Left lung (tissue), 10 donors: ENCODE data around the gene PEX12. TPM values are rescaled to one million over a fixed set of nuclear protein-coding genes. Genes with fewer than 3 reads are reported as not detected.
A peak's percentile ranks its signal among the peaks of the same experiment; 100 is the strongest.
"Not testable (repeated sequence)": the region's sequence is repeated elsewhere in the genome, so short reads cannot be mapped to it uniquely, and the experiment has no call there.

Experiments used
- ATAC-seq: fragments of 200-7000 bp; cut with Tn5 transposase; one replicate; pipeline ENCODE4 v1.9.1; 2020; ENCODE audit warnings: moderate library complexity
- DNase-seq, 4 donors: peaks; one replicate each; pipeline ENCODE4 v3.0.0-alpha.2; 2013 to 2020
- H3K27ac ChIP-seq, 2 donors: fragments of 200-600 bp; sonication (generic) in 1 of 2; one replicate each; pipeline versions ENCODE4 v1.5.0 to v1.8.0; 2020 to 2021
- H3K27me3 ChIP-seq, 2 donors: fragments of 200-600 bp; sonication (generic) in 1 of 2; one replicate each; pipeline versions ENCODE4 v1.5.0 to v1.8.0; 2020 to 2021
- H3K36me3 ChIP-seq, 2 donors: fragments of 200-600 bp; sonication (generic) in 1 of 2; one replicate each; pipeline versions ENCODE4 v1.5.0 to v1.8.0; 2020 to 2021
- H3K4me1 ChIP-seq, 2 donors: fragments of 200-600 bp; one replicate each; pipeline ENCODE4 v1.8.0; 2021
- H3K4me3 ChIP-seq, 2 donors: fragments of 200-600 bp; sonication (generic) in 1 of 2; one replicate each; pipeline versions ENCODE4 v1.5.0 to v1.8.0; 2020 to 2021; ENCODE audit warnings: mild to moderate bottlenecking in 1 of 2
- H3K9me3 ChIP-seq, 2 donors: fragments of 200-600 bp; sonication (generic) in 1 of 2; one replicate each; pipeline versions ENCODE4 v1.5.0 to v1.8.0; 2020 to 2021
- CTCF ChIP-seq, 2 donors: fragments of 200-600 bp; sonication (generic) in 1 of 2; IDR thresholded peaks; one replicate each; pipeline versions ENCODE4 v1.5.0 to v1.8.0; 2021; ENCODE audit warnings: antibody characterized with exemption in 2 of 2
- intact Hi-C, 2 donors: fragments of 100-400 bp; cut with DNase I; formaldehyde crosslinking; loops; one replicate each; pipeline versions ENCODE4 v1.11.2 to v1.14.2; 2022
- polyA plus RNA-seq, 6 donors: library from polyadenylated mRNA; unstranded; fragments of 120-200 nt; gene quantifications; one replicate each; pipeline ENCODE4 v1.2.1, GENCODE V29; 2013; ENCODE audit not compliant: insufficient read length in 6 of 6
- total RNA-seq, 2 donors: library from RNA; stranded (reverse); fragmentation: NEBNext Ultra II Directional; extraction: Animal tissue kit (Norgen Biotek cat#: 25700); gene quantifications; one replicate each; pipeline ENCODE4 v1.2.1, GENCODE V29; 2021
- donor health status: DM: no; HTN: yes; CAD: no.
- donor health status: DM: no; HTN: no; CAD: no.

Gene PEX12
- total and polyA plus RNA-seq, 8 donors = 5.9 to 10.6 (median 9.1) TPM

DNA sequence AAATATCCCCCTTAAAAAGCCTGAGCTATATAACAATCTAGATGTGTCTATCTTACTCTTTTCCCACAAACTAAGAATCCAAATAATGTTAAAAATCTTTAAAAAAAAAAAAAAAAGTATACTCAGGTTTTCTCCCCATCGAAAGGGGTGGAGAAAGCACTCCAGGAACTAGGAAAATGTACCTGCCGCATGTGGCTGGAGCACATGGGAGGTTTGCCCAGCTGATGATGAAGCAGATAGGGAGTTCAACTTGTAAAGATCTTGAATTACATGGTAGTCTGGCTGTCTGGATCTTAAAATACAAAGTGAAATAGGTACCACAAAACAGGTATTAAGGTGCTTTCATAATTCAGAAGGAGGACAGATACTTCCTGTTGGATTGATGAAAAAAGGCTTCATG, 9.0 kb downstream of the PEX12 start:
- H3K36me3 ChIP-seq = peaks cover 0 to 13% of the 10 kb centered on the region in 2 donors
- no peaks in the 10 kb centered on the region for H3K27me3 ChIP-seq
- intact Hi-C loops = no loop called here
- ATAC-seq = no peak
- no peak for DNase-seq
- TF ChIP-seq CTCF (IDR thresholded peaks at IDR 0.05) = no peak
- H3K4me1 ChIP-seq = peaks cover 8 to 29% of the 10 kb centered on the region in 2 donors
- H3K9me3 ChIP-seq = no peaks in the 10 kb centered on the region
- no peak overlapping the region for H3K4me3 ChIP-seq
- no peak overlapping the region for H3K27ac ChIP-seq

DNA sequence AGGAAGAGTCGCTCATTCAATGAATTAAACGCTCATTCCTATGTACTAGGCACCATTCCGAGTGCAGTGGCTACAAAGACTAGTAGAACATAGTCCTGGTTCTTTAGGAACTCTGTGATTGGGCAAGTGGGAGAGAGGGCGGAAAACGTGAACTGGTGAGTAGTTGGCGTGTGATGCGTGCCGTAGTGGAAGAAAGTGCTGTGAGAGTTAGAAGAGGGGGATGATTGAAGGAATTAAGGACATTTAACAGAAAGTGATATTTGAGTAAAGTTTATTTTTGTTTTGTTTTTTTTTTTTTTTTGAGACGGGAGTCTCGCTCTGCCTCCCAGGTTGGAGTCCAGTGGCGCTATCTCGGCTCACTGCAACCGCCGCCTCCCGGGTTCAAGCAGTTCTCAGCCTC, 9.8 kb downstream of the PEX12 start:
- peak overlapping the region; percentile 76 to 78 for H3K4me3 ChIP-seq
- peaks cover 0 to 4% of the 10 kb centered on the region in 2 donors for H3K36me3 ChIP-seq
- no peaks in the 10 kb centered on the region for H3K27me3 ChIP-seq
- intact Hi-C loops = no loop called here
- no peak for TF ChIP-seq CTCF (IDR thresholded peaks at IDR 0.05)
- H3K9me3 ChIP-seq = no peaks in the 10 kb centered on the region
- ATAC-seq (peak; percentile 59), DNase-seq (no peak)
- H3K4me1 ChIP-seq = peaks cover 8 to 29% of the 10 kb centered on the region in 2 donors
- peak overlapping the region; percentile 82 to 85 for H3K27ac ChIP-seq

GRCh38 chr17:35566968-35567367, 11.4 kb downstream of the PEX12 start:
- Histone ChIP-seq H3K27ac (peak overlapping the region in 1 of 2 donors; percentile 85), H3K27me3 (no peaks in the 10 kb centered on the region), H3K4me1 (peaks cover 8 to 29% of the 10 kb centered on the region in 2 donors), H3K4me3 (peak overlapping the region in 1 of 2 donors; percentile 78), H3K36me3 (no peaks in the 10 kb centered on the region), H3K9me3 (no peaks in the 10 kb centered on the region)
- intact Hi-C loops = no loop called here
- DNase-seq (no peak), ATAC-seq (no peak)
- no peak for TF ChIP-seq CTCF (IDR thresholded peaks at IDR 0.05)

DNA sequence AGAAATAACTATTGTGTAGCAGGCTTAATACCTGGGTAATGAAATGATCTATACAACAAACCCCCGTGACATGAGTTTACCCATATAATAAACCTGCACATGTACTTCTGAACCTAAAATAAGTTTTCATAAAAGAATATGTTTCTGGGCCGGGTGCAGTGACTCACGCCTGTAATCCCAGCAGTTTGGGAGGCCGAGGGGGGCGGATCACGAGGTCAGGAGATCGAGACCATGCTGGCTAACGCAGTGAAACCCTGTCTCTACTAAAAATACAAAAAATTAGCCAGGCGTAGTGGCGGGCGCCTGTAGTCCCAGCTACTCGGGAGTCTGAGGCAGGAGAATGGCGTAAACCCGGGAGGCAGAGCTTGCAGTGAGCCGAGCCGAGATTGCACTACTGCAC, 15.2 kb downstream of the PEX12 start:
- ATAC-seq, H3K27ac ChIP-seq, H3K9me3 ChIP-seq, H3K36me3 ChIP-seq, intact Hi-C loops, DNase-seq, H3K4me3 ChIP-seq, H3K27me3 ChIP-seq, H3K4me1 ChIP-seq: not testable (repeated sequence)

DNA sequence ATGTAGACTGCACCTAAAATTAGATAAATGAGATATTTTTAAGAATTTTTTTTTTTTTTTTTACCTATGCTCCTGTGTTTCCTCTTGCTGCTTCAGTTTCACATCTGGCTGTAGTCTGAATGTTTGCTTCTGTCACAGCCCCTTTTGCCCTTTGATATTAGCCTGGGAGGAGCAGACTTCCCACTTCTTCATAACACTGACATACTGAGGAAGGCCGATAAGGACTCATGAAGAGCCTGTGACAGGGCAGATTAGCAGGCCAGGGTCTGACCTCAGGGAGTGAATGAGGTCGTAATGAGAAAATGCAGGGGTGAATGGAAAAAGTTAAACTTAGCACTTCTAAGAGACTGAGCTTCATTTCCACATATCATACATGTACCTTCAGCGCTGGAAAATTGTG, 17.7 kb downstream of the PEX12 start, which contains the start of gene SLFN14:
SLFN14 (minus strand) TSS at position 117 of the 400 bp plus-strand sequence. CDS start 2,757 bp downstream, outside the sequence.
- intact Hi-C loops = no loop called here
- H3K9me3 ChIP-seq = no peaks in the 10 kb centered on the region
- H3K36me3 ChIP-seq = no peaks in the 10 kb centered on the region
- H3K4me3 ChIP-seq = no peak within 1 kb of the TSS
- ATAC-seq (no peak), DNase-seq (no peak)
- no peaks in the 10 kb centered on the region for H3K4me1 ChIP-seq
- H3K27me3 ChIP-seq = no peaks in the 10 kb centered on the region
- no peak for TF ChIP-seq CTCF (IDR thresholded peaks at IDR 0.05)
- peak within 1 kb of the TSS in 1 of 2 donors; percentile 35 for H3K27ac ChIP-seq
